GM19099 (cell line): ENCODE data around the gene GLO1.

ENCODE experiments used
- POLR2A ChIP-seq: IDR thresholded peaks from 3 replicates; pipeline ENCODE4 v1.6.1; 2011; ENCODE audit warnings: low read depth; ENCODE audit not compliant: insufficient read length; ENCODE audit errors: extremely low read depth

GLO1 gene

GRCh38 chr6:38651121-38651784 is 51.7 kb downstream of the GLO1 start:
- TF ChIP-seq POLR2A: no peak

GRCh38 chr6:38650207-38650752 is 52.7 kb downstream of the GLO1 start:
- no peak for TF ChIP-seq POLR2A

GRCh38 chr6:38649744-38650143 is 53.2 kb downstream of the GLO1 start:
- TF ChIP-seq POLR2A: no peak

- TF ChIP-seq POLR2A: no peak
Observed at GRCh38 chr6:38648629-38649028, 54.3 kb downstream of the GLO1 start.

- TF ChIP-seq POLR2A: no peak
Observed at GRCh38 chr6:38646166-38646878, 56.6 kb downstream of the GLO1 start.

GRCh38 chr6:38644951-38645350 is 58.0 kb downstream of the GLO1 start:
- TF ChIP-seq POLR2A: no peak

GRCh38 chr6:38640216-38640909 is 62.6 kb downstream of the GLO1 start:
- no peak for TF ChIP-seq POLR2A

GRCh38 chr6:38639498-38640215 is 63.3 kb downstream of the GLO1 start, which contains the start of gene BTBD9:
BTBD9 (minus strand) TSS chr6:38639929.
- peak; percentile 60 for TF ChIP-seq POLR2A

GRCh38 chr6:38638941-38639497 is 63.9 kb downstream of the GLO1 start:
- TF ChIP-seq POLR2A: no peak

- no peak for TF ChIP-seq POLR2A
Observed at GRCh38 chr6:38637756-38638155, 65.2 kb downstream of the GLO1 start.

GRCh38 chr6:38636027-38636426 is 66.9 kb downstream of the GLO1 start:
- no peak for TF ChIP-seq POLR2A

- TF ChIP-seq POLR2A: no peak
Observed at GRCh38 chr6:38634518-38634917, 68.4 kb downstream of the GLO1 start.

- no peak for TF ChIP-seq POLR2A
Observed at GRCh38 chr6:38632490-38632889, 70.5 kb downstream of the GLO1 start.

GRCh38 chr6:38631186-38631783 is 71.7 kb downstream of the GLO1 start:
- no peak for TF ChIP-seq POLR2A
